IMR-90 (cell line): ENCODE data around the gene EEF1E1. TPM values are rescaled to one million over a fixed set of nuclear protein-coding genes. Genes with fewer than 3 reads are reported as not detected.
A peak's percentile ranks its signal among the peaks of the same experiment; 100 is the strongest.

Experiments
- ATAC-seq: fragments of 200-7000 bp; cut with Tn5 transposase; 2 replicates; pipeline ENCODE4 v1.9.1; 2020; ENCODE audit warnings: low read depth, mild to moderate bottlenecking, moderate library complexity
- BruUV-seq: library from RNA; stranded (reverse); fragments of 400-500 nt; replicated peaks from 2 replicates; lab custom pipeline; 2021; lab: Mats Ljungman, UMichigan
- CTCF ChIA-PET: fragments of 300-600 bp; formaldehyde crosslinking; extraction: SDS; loops from one replicate; lab custom pipeline; 2021; ENCODE audit warnings: antibody characterized with exemption; lab: Yijun Ruan, JAX
- POLR2A ChIA-PET: fragments of 300-600 bp; sonication (Branson Sonifier 250); formaldehyde crosslinking; loops from one replicate; lab custom pipeline; 2022; ENCODE audit warnings: antibody characterized with exemption; ENCODE audit not compliant: unreplicated experiment; lab: Charles Lee
- DNase-seq: peaks from one replicate; pipeline ENCODE4 v3.0.0; 2013
- H2AFZ ChIP-seq: replicated peaks from 2 replicates; pipeline ENCODE3; 2013; ENCODE audit warnings: low read length, mild to moderate bottlenecking; ENCODE audit not compliant: poor library complexity
- H2AK5ac ChIP-seq: 2 replicates; pipeline ENCODE4 v1.6.1; 2013; ENCODE audit warnings: low read depth, low read length, inconsistent platforms
- H2AK9ac ChIP-seq: replicated peaks from 2 replicates; pipeline ENCODE3; 2013; ENCODE audit warnings: mild to moderate bottlenecking, low read depth, low read length, moderate library complexity; ENCODE audit not compliant: poor library complexity
- H2BK120ac ChIP-seq: 2 replicates; pipeline ENCODE4 v1.6.1; 2013; ENCODE audit warnings: low read depth, low read length, inconsistent platforms
- H2BK15ac ChIP-seq: 3 replicates; pipeline ENCODE4 v1.6.1; 2013; ENCODE audit warnings: low read depth, low read length, inconsistent platforms
- H2BK20ac ChIP-seq: 2 replicates; pipeline ENCODE4 v1.6.1; 2013; ENCODE audit warnings: low read depth, mild to moderate bottlenecking, inconsistent platforms, low read length, moderate library complexity
- H2BK5ac ChIP-seq: 2 replicates; pipeline ENCODE4 v1.6.1; 2013; ENCODE audit warnings: mild to moderate bottlenecking, low read depth, low read length, inconsistent platforms; ENCODE audit not compliant: poor library complexity, severe bottlenecking
- H3K14ac ChIP-seq: replicated peaks from 2 replicates; pipeline ENCODE4 v1.6.1; 2013; ENCODE audit warnings: low read depth, low read length, inconsistent platforms
- H3K18ac ChIP-seq: 2 replicates; pipeline ENCODE4 v1.6.1; 2013; ENCODE audit warnings: low read depth, low read length, control low read depth
- H3K23ac ChIP-seq: 2 replicates; pipeline ENCODE4 v1.6.1; 2013; ENCODE audit warnings: low read depth, low read length, inconsistent platforms
- H3K27ac ChIP-seq: 2 replicates; pipeline ENCODE4 v1.5.1; 2013; ENCODE audit warnings: mild to moderate bottlenecking, control low read depth, low read length; ENCODE audit not compliant: insufficient read depth
- H3K27me3 ChIP-seq: 2 replicates; pipeline ENCODE4 v1.6.1; 2013; ENCODE audit warnings: low read length; ENCODE audit not compliant: control insufficient read depth, insufficient read depth
- H3K36me3 ChIP-seq: 2 replicates; pipeline ENCODE4 v1.6.1; 2013; ENCODE audit warnings: low read length, mixed read lengths; ENCODE audit not compliant: control insufficient read depth, insufficient read depth
- H3K4ac ChIP-seq: 2 replicates; pipeline ENCODE4 v1.6.1; 2013; ENCODE audit warnings: low read depth, low read length, inconsistent platforms
- H3K4me1 ChIP-seq: 2 replicates; pipeline ENCODE4 v1.6.1; 2013; ENCODE audit warnings: low read length, mixed read lengths; ENCODE audit not compliant: control insufficient read depth, insufficient read depth
- H3K4me2 ChIP-seq: 2 replicates; pipeline ENCODE4 v1.6.1; 2013; ENCODE audit warnings: low read depth, mild to moderate bottlenecking, control low read depth, low read length, moderate library complexity
- H3K4me3 ChIP-seq: 2 replicates; pipeline ENCODE4 v1.5.1; 2013; ENCODE audit warnings: low read depth, mild to moderate bottlenecking, control low read depth, low read length, moderate library complexity; ENCODE audit not compliant: insufficient read depth
- H3K56ac ChIP-seq: 2 replicates; pipeline ENCODE4 v1.6.1; 2013; ENCODE audit warnings: low read length, inconsistent platforms; ENCODE audit not compliant: insufficient read depth; ENCODE audit errors: extremely low read depth
- H3K79me1 ChIP-seq, 2 experiments: 2 replicates each; pipeline ENCODE4 v1.6.1; 2013; ENCODE audit warnings: low read length in 2 of 2, inconsistent platforms in 1 of 2, low read depth in 1 of 2
- H3K9ac ChIP-seq: 2 replicates; pipeline ENCODE4 v1.6.1; 2013; ENCODE audit warnings: low read depth, low read length, control low read depth
- H3K9me1 ChIP-seq: 2 replicates; pipeline ENCODE4 v1.6.1; 2013; ENCODE audit warnings: low read length, inconsistent platforms; ENCODE audit not compliant: insufficient read depth
- H3K9me3 ChIP-seq: 2 replicates; pipeline ENCODE4 v1.6.1; 2013; ENCODE audit warnings: low read length; ENCODE audit not compliant: control insufficient read depth, insufficient read depth
- H4K20me1 ChIP-seq: 2 replicates; pipeline ENCODE4 v1.6.1; 2013; ENCODE audit warnings: low read length, inconsistent platforms; ENCODE audit not compliant: insufficient read depth
- H4K5ac ChIP-seq: 2 replicates; pipeline ENCODE4 v1.6.1; 2013; ENCODE audit warnings: mild to moderate bottlenecking, low read depth, low read length, control low read depth
- H4K8ac ChIP-seq, 2 experiments: 2 replicates each; pipeline ENCODE4 v1.6.1; 2013; ENCODE audit warnings: low read depth in 2 of 2, low read length in 2 of 2, control low read depth in 1 of 2, inconsistent platforms in 1 of 2
- H4K91ac ChIP-seq: 2 replicates; pipeline ENCODE4 v1.6.1; 2013; ENCODE audit warnings: low read depth, low read length, inconsistent platforms; ENCODE audit not compliant: insufficient read depth
- BHLHE40 ChIP-seq: fragments of 150-350 bp; IDR thresholded peaks from 2 replicates; pipeline ENCODE4 v1.6.1; 2016; ENCODE audit warnings: mild to moderate bottlenecking, low read depth, low read length
- CTCF ChIP-seq: conservative IDR thresholded peaks from 2 replicates; pipeline ENCODE4 v1.5.1; 2012; ENCODE audit warnings: mild to moderate bottlenecking, low read depth, low read length, improper control_type of control experiment
- FOS ChIP-seq: fragments of 150-350 bp; IDR thresholded peaks from 2 replicates; pipeline ENCODE4 v1.6.1; 2016; ENCODE audit warnings: low read depth, low read length
- MAZ ChIP-seq: IDR thresholded peaks from 2 replicates; pipeline ENCODE4 v1.6.1; 2012; ENCODE audit warnings: low read depth, mild to moderate bottlenecking, low read length, improper control_type of control experiment, moderate library complexity, borderline replicate concordance
- NFE2L2 ChIP-seq: fragments of 150-350 bp; IDR thresholded peaks from 2 replicates; pipeline ENCODE4 v1.6.1; 2016; ENCODE audit warnings: low read depth, mild to moderate bottlenecking, low read length
- RCOR1 ChIP-seq: IDR thresholded peaks from 2 replicates; pipeline ENCODE4 v1.6.1; 2012; ENCODE audit warnings: mild to moderate bottlenecking, low read length, improper control_type of control experiment; ENCODE audit not compliant: insufficient replicate concordance
- RFX5 ChIP-seq: IDR thresholded peaks from 2 replicates; pipeline ENCODE4 v1.8.0; 2012; ENCODE audit warnings: low read depth, mild to moderate bottlenecking, low read length, moderate library complexity
- dilution Hi-C: fragments of 300-500 bp; cut with HindIII; formaldehyde crosslinking; loops from one replicate; pipeline ENCODE4 v1.14.3; 2018; ENCODE audit warnings: low sequenced_read_pairs; ENCODE audit not compliant: unreplicated experiment
- in situ Hi-C: fragments of 300-500 bp; cut with MboI; formaldehyde crosslinking; loops from 3 replicates; pipeline ENCODE4 v1.14.3; 2019; ENCODE audit warnings: low sequenced_read_pairs, inconsistent platforms, mixed read lengths
- intact Hi-C: fragments of 100-400 bp; cut with micrococcal nuclease; formaldehyde crosslinking; loops from 2 replicates; pipeline ENCODE4 v1.10.0; 2022
- polyA plus RNA-seq, 3 experiments: library from polyadenylated mRNA; depleted of rRNA; stranded (reverse); fragments of >200 nt; gene quantifications; 2 replicates each; pipeline ENCODE4 v1.2.3, GENCODE V29; 2012; ENCODE audit warnings: low replicate concordance in 1 of 3
- total RNA-seq: library from RNA; depleted of rRNA; stranded (reverse); fragments of >200 nt; gene quantifications from 2 replicates; pipeline ENCODE4 v1.2.3, GENCODE V29; 2012

Gene EEF1E1
- total and polyA plus RNA-seq, 2 of the 4 experiments (the other 2 are of a cell fraction) = 65.8 to 68.6 TPM

DNA sequence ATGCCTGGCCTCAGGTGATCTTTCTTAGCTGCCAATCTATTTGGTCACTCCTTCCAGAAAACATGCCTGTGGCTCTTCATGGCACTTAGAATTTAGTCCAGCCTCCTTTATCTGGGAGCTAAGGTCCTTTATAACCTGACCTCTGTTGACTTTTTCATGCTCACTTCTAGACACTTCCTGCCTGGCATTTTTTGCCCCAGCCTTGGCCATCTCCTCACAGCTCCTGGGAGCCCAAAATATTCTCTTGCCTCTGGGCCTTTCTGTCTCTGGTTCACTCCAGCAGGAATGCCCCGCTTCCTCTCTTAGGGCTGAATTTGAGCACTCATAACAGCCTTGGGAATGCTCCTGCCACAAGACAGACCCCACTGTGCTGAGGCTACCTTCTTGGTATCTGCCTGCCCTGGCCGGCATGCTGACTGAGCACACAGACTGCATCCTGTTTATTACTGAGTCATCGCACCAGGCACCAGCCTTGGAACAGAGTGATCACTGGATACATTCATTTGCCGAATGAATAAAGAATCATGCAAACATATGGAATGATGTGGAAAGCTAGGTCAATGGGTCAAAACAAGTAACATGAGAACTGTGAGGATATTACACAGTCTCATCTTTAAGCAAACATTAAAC is 5.8 kb upstream of the EEF1E1 start (continued):
- TF ChIP-seq RCOR1 = peak; percentile 96

DNA sequence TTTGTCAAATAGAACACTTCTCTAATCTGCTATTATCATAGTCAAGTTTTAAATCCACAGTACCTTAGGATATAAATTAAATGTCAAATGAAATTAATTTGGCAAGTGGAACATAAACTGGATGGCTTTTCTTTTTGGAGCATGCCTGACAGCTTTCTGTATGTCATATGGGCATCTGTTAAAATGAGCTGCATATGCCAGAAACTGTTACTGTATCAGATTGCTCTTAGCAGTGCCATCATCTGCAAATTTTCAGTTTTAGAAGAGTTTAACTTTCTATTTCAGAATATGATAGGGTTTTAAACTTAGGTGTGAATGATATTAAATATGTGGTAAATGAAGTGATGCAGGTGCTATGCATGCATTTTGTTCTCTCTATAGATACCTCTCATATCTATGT is 3.4 kb upstream of the EEF1E1 start:
- CTCF ChIA-PET = no interaction called here
- H2BK120ac ChIP-seq = no peak overlapping the region
- no peak overlapping the region for H4K8ac ChIP-seq
- H3K36me3 ChIP-seq = no peaks in the 10 kb centered on the region
- H3K9me1 ChIP-seq = peaks cover 9% of the 10 kb centered on the region; the same call in 1 of the 2 replicates
- no peak overlapping the region for H3K27ac ChIP-seq
- H4K5ac ChIP-seq = no peak overlapping the region
- in situ Hi-C loops = no loop called here
- intact Hi-C loops = no loop called here
- POLR2A ChIA-PET = interaction anchor here (0.6 kb wide), 1 partner anchor 17 kb away, joined by 6 read pairs; no protein-coding TSS in a partner anchor
- H3K79me1 ChIP-seq = peaks cover 4 to 12% of the 10 kb centered on the region in 2 experiments; a peak in 2 of 4 replicates
- no peak overlapping the region for H3K4me3 ChIP-seq
- peaks cover 8% of the 10 kb centered on the region for H3K4me1 ChIP-seq
- ATAC-seq (no peak), DNase-seq (no peak)
- H2AK9ac ChIP-seq = no peak overlapping the region
- H3K9ac ChIP-seq = no peak overlapping the region
- no peak overlapping the region for H2BK5ac ChIP-seq
- H2BK15ac ChIP-seq = no peak overlapping the region
- H4K20me1 ChIP-seq = no peaks in the 10 kb centered on the region
- no peak overlapping the region for H3K23ac ChIP-seq
- no peak overlapping the region for H4K91ac ChIP-seq
- no peak overlapping the region for H3K4ac ChIP-seq
- no peaks in the 10 kb centered on the region for H3K27me3 ChIP-seq
- no peaks in the 10 kb centered on the region for H3K9me3 ChIP-seq
- no peak overlapping the region for H2AK5ac ChIP-seq
- peak overlapping the region; percentile 29; the same call in 1 of the 2 replicates for H2BK20ac ChIP-seq
- H3K4me2 ChIP-seq = no peak overlapping the region
- BruUV-seq = no TSS peak
- dilution Hi-C loops = no loop called here
- H2AFZ ChIP-seq = no peak overlapping the region
- no peak overlapping the region for H3K14ac ChIP-seq
- no peak overlapping the region for H3K56ac ChIP-seq
- TF ChIP-seq RCOR1 = no peak
- TF ChIP-seq BHLHE40 = no peak
- no peak for TF ChIP-seq NFE2L2
- TF ChIP-seq RFX5 = no peak
- no peak for TF ChIP-seq FOS
- no peak for TF ChIP-seq MAZ
- TF ChIP-seq CTCF = no peak
- H3K18ac ChIP-seq = no peak overlapping the region
